Suprapubic skin (tissue), 4 donors: ENCODE data around the gene TUT1. TPM values are rescaled to one million over a fixed set of nuclear protein-coding genes. Genes with fewer than 3 reads are reported as not detected.
A peak's percentile ranks its signal among the peaks of the same experiment; 100 is the strongest.

Source experiments
- DNase-seq, 2 donors: peaks; one replicate each; pipeline ENCODE4 v3.0.0-alpha.2; 2019; ENCODE audit warnings: low spot score in 2 of 2
- H3K27ac ChIP-seq: fragments of 200-600 bp; sonication (generic); one replicate; pipeline ENCODE4 v1.5.1; 2019
- H3K27me3 ChIP-seq: fragments of 200-600 bp; sonication (generic); one replicate; pipeline ENCODE4 v1.5.1; 2019
- H3K36me3 ChIP-seq: fragments of 200-600 bp; sonication (generic); one replicate; pipeline ENCODE4 v1.5.1; 2019
- H3K4me1 ChIP-seq: fragments of 200-600 bp; sonication (generic); one replicate; pipeline ENCODE4 v1.5.1; 2019
- H3K4me3 ChIP-seq: fragments of 200-600 bp; sonication (generic); one replicate; pipeline ENCODE4 v1.5.1; 2019; ENCODE audit warnings: mild to moderate bottlenecking
- H3K9me3 ChIP-seq: fragments of 200-600 bp; sonication (generic); one replicate; pipeline ENCODE4 v1.5.1; 2019
- EP300 ChIP-seq: sonication (generic); formaldehyde crosslinking; IDR thresholded peaks from one replicate; pipeline ENCODE4 v1.6.1; 2017; ENCODE audit warnings: antibody characterized with exemption
- POLR2A ChIP-seq, 2 donors: fragments of 450-650 bp; IDR thresholded peaks; one replicate each; pipeline ENCODE4 v1.6.1; 2017; ENCODE audit warnings: antibody characterized with exemption in 2 of 2, mild to moderate bottlenecking in 2 of 2, moderate library complexity in 2 of 2
- POLR2AphosphoS5 ChIP-seq, 3 donors: sonication (generic); formaldehyde crosslinking; IDR thresholded peaks; one replicate each; pipeline ENCODE4 v1.6.1; 2017; ENCODE audit warnings: antibody characterized with exemption in 3 of 3
- WGBS: methylation state at CpG from one replicate; pipeline ENCODE4 v1.1.5; 2018; 5-methylcytosine and 5-hydroxymethylcytosine counted together
- total RNA-seq, 4 donors: library from RNA; depleted of rRNA; stranded (reverse); fragments of >200 nt; gene quantifications; one replicate each; pipeline ENCODE4 v1.1.0, GENCODE V29; 2016
- TF ChIP-seq, protein P1 (sequence below), 2 donors: fragments of 200-600 bp in 1 of 2; fragments of 450-650 bp in 1 of 2; sonication (generic) in 1 of 2; IDR thresholded peaks; one replicate each; pipeline ENCODE4 v1.5.1; 2016 to 2019; ENCODE audit warnings: antibody characterized with exemption in 2 of 2, mild to moderate bottlenecking in 1 of 2, moderate library complexity in 1 of 2

Gene TUT1
- total RNA-seq, 4 donors from 2014 or later: 8.0 to 16.3 (median 12.5) TPM

DNA sequence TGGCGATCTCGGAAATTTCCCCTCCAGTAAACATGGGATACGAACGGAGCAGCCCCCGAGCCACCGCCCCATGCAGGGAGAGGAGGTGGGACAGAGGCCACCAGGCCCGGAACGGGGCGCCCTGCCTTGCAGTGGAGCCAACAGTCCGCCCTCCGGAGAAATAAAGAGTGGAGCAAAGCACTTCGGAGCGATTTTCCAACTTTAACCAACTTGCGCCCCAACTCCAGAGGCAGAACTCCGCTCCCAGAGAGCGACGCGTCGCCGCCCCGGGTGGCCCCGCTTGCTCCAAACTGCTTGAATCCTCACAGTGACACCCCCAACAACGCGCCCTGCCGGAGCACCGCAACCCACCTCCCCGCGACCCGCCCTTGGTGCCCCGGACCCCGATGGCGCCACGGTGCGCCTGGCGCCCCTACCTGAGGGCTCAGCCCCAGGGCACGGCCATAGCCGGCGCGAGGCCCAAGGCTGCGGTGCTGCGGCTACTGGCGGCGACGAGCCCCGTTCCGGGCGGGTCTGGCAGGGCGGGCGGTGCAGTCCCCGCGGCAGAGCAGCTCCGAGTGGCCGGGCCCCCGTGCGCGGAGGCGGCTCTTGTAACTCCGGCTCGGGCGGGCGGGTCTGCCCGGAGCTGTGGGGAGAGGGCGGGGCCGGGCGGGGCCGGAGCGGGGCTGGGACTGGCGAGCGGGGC is 44.9 kb downstream of the TUT1 start, which contains the start of gene AHNAK:
TSS of gene AHNAK (minus strand) at position 563 of the 685 bp plus-strand sequence. CDS start 10,708 bp downstream, outside the sequence.
- Histone ChIP-seq H3K36me3 (no peaks in the 10 kb centered on the region), H3K27ac (peak within 1 kb of the TSS; percentile 98), H3K4me1 (peaks cover 72% of the 10 kb centered on the region), H3K9me3 (no peaks in the 10 kb centered on the region), H3K4me3 (peak within 1 kb of the TSS; percentile 77), H3K27me3 (no peaks in the 10 kb centered on the region)
- 0% methylated on average over 7 of the region's 69 CpGs for WGBS
- no peak for TF ChIP-seq EP300
- peak; percentile 75 to 90 for TF ChIP-seq POLR2A (IDR thresholded peaks at IDR 0.05)
- TF ChIP-seq POLR2AphosphoS5 (IDR thresholded peaks at IDR 0.05): peak in 2 of 3 donors; percentile 93 to 94
- DNase-seq: peak; percentile 93 to 96

DNA sequence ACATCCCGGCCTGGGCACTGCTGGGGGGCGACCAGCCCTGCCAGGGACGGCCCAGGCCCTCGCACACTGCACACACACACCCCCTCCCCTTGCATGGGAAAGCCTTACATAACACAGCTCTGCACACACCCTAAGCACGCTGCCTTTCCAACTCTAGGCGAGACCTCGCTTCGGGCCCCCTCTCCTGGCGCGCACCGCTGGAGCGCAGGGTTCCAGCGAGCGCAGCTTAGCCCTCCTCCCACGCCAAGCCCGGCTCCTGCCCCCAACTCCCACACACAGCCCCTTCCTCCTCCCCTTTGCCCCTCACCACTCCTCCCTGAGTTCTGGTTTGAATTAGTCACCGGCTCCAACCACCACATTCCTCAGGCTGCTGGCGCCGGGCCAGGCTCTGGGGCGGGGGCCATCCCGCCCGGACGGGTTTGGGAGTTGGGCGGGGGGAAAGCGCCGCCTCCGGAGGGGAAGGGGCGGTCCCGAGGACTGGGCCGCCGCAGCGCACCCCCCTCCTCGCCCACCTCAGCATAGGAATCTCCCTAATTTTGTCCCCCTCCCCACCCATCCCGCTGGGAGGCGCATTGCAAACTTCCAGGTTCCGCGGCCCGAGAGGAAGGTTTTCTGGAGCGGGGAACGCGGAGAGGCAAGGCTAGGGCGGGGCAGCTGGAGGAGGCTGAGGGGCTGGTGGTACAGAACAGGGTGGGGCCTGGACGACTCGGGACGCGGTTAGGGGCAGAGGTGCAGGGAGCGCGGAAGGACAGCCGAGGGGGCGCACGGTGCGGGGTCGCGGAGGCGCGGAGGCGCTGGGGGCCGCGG is 45.7 kb downstream of the TUT1 start:
- TF ChIP-seq POLR2A (IDR thresholded peaks at IDR 0.05) (peak in 1 of 2 donors; percentile 31), POLR2AphosphoS5 (IDR thresholded peaks at IDR 0.05) (peak in 2 of 3 donors; percentile 67 to 89)
- TF ChIP-seq, protein P1, sequence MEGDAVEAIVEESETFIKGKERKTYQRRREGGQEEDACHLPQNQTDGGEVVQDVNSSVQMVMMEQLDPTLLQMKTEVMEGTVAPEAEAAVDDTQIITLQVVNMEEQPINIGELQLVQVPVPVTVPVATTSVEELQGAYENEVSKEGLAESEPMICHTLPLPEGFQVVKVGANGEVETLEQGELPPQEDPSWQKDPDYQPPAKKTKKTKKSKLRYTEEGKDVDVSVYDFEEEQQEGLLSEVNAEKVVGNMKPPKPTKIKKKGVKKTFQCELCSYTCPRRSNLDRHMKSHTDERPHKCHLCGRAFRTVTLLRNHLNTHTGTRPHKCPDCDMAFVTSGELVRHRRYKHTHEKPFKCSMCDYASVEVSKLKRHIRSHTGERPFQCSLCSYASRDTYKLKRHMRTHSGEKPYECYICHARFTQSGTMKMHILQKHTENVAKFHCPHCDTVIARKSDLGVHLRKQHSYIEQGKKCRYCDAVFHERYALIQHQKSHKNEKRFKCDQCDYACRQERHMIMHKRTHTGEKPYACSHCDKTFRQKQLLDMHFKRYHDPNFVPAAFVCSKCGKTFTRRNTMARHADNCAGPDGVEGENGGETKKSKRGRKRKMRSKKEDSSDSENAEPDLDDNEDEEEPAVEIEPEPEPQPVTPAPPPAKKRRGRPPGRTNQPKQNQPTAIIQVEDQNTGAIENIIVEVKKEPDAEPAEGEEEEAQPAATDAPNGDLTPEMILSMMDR (IDR thresholded peaks at IDR 0.05): no peak
- WGBS: under 1% methylated on average over 49 of the region's 59 CpGs
- H3K4me1 ChIP-seq: peaks cover 72% of the 10 kb centered on the region

DNA sequence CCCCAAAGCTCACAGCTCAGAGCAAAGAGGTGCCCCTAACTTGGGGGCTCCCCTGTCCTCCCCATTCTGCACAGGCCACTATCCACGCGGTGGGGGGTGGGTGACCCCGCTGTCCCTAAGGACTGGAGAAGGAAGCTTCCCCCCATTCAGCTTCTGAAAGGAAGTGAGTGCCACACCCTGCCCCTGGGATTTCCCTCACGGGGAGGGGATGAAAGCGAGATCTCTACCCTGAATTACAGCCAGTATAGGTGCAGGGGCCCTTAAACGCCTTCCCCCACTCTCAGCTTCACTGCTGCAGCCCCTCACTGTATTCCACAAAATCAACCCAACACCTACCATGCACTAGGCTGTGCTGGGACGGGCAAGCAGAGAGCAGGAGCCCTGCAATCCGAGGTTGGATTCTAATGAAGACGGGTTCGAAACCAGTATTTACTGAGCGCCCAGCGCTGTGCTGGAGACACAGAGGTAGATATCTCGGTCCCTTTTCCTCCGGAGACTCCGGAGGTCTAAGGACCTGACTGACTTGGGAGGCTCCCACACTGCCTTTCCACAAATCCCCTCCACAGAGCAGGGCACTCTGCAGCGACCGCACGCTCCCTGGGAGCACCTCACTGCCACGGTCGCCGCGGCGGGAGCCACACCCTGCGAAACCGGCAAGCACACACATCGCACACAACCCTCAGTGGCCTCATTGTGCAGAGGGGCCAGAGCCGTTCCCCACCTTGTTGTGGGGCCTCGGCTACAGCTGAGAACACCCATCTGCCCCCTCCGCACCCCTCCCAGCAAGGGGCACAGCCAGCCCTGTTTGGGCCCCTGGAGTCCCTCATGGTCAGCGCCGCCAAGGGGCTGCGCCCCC is 46.5 kb downstream of the TUT1 start:
- Histone ChIP-seq H3K4me1 (peaks cover 74% of the 10 kb centered on the region), H3K27ac (peak overlapping the region; percentile 98), H3K27me3 (no peaks in the 10 kb centered on the region), H3K4me3 (peak overlapping the region; percentile 77), H3K36me3 (no peaks in the 10 kb centered on the region), H3K9me3 (no peaks in the 10 kb centered on the region)
- TF ChIP-seq EP300: no peak
- TF ChIP-seq, protein P1 (IDR thresholded peaks at IDR 0.05): no peak
- no peak for TF ChIP-seq POLR2A (IDR thresholded peaks at IDR 0.05)
- no peak for TF ChIP-seq POLR2AphosphoS5 (IDR thresholded peaks at IDR 0.05)
- WGBS: under 1% methylated on average over 21 of the region's 32 CpGs
- DNase-seq: peak in 1 of 2 donors; percentile 76

More for the DNA sequence above, 45.7 kb downstream of the TUT1 start:
- Histone ChIP-seq H3K9me3 (no peaks in the 10 kb centered on the region), H3K27ac (peak overlapping the region; percentile 98), H3K4me3 (peak overlapping the region; percentile 77), H3K36me3 (no peaks in the 10 kb centered on the region), H3K27me3 (no peaks in the 10 kb centered on the region)
- DNase-seq: peak; percentile 97

DNA sequence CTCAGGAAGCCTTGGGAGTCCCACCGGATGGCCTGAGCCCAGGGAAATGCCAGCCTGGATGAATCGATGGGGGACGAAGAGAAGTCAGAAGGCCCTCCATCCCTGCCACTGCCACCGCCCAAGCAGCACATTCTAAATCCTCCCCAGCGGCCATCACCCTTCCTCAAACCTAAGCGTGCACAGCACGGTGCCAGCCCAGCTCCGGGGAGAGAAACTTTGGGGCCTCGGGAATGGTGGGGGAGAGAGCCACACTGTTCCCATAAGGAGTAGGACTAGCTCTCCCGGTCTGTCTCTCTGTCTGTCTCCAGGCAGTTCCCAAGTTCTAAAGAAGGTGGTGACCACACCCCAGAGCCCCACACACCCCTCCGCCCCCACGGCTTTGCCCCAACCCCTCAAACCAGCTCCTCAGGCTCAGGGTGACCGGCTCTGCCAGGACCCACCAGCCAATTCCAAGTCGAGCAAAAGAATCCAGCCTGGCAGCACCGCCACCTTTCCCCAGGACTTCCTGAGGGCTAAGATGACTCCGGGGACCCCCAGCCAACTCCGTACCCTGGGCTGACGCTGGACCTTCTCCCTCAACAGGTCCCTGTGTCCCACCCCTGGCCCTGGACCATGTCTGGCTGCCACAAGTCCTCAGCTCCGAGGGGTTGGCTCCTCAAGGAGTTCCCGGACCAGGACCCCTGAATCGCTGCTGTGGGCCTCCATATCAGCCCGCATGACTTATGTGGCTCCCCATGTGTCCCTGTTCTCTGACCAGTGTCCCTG is 47.5 kb downstream of the TUT1 start:
- Histone ChIP-seq H3K27me3 (no peaks in the 10 kb centered on the region), H3K36me3 (no peaks in the 10 kb centered on the region), H3K4me3 (peak overlapping the region; percentile 77), H3K27ac (peak overlapping the region; percentile 98), H3K4me1 (peaks cover 74% of the 10 kb centered on the region), H3K9me3 (no peaks in the 10 kb centered on the region)
- peak in 1 of 2 donors; percentile 76 for DNase-seq
- TF ChIP-seq POLR2A (IDR thresholded peaks at IDR 0.05): no peak
- TF ChIP-seq, protein P1 (IDR thresholded peaks at IDR 0.05): no peak
- WGBS: 6% methylated on average over 15 of the region's 22 CpGs
